GM23338 (cell line): Measurements from ENCODE around the gene SLC15A4.

ENCODE experiments used
- CREB1 ChIP-seq: fragments of 250-450 bp; sonication (Bioruptor Pico); IDR thresholded peaks from 2 replicates; pipeline ENCODE4 v1.5.0; 2020; ENCODE audit warnings: low read depth, mild to moderate bottlenecking, moderate library complexity
- CTCF ChIP-seq, 2 experiments: fragments of 200-600 bp in 1 of 2; sonication (generic) in 1 of 2; conservative IDR thresholded peaks; 2 replicates each; pipeline versions ENCODE4 v1.5.1 to v1.6.1; 2016 to 2017; ENCODE audit warnings: antibody characterized with exemption in 2 of 2, low read depth in 2 of 2, mild to moderate bottlenecking in 2 of 2, moderate library complexity in 1 of 2
- EZH2 ChIP-seq: fragments of 200-600 bp; sonication (generic); IDR thresholded peaks from one replicate; pipeline ENCODE4 v1.8.0; 2017; ENCODE audit warnings: antibody characterized with exemption, mild to moderate bottlenecking, low read depth; ENCODE audit not compliant: unreplicated experiment
- POLR2AphosphoS5 ChIP-seq: IDR thresholded peaks from 2 replicates; pipeline ENCODE4 v1.6.1; 2016; ENCODE audit warnings: antibody characterized with exemption, low read depth

- no peak for TF ChIP-seq POLR2AphosphoS5
- no peak for TF ChIP-seq CTCF (conservative IDR thresholded peaks at IDR 0.05; ENCODE audit: low read depth in 2 of 2)
- no peak for TF ChIP-seq CREB1 (CRISPR knock-in tag)
- TF ChIP-seq EZH2 = no peak
Observed at GRCh38 chr12:128861226-128862016, 37.7 kb upstream of the SLC15A4 start.
